HCT116 (cell line): ENCODE data around the gene MORF4L1. TPM values are rescaled to one million over a fixed set of nuclear protein-coding genes. Genes with fewer than 3 reads are reported as not detected.

ENCODE experiments used
- ATAC-seq: fragments of 200-7000 bp; cut with Tn5 transposase; 2 replicates; pipeline ENCODE4 v1.9.1; 2020; ENCODE audit warnings: mild to moderate bottlenecking, moderate library complexity
- BruUV-seq: library from RNA; stranded (reverse); fragments of 400-500 nt; replicated peaks from 2 replicates; lab custom pipeline; 2021; lab: Mats Ljungman, UMichigan
- CTCF ChIA-PET: fragments of 300-600 bp; sonication (Branson Sonifier 250); formaldehyde crosslinking; loops from one replicate; lab custom pipeline; 2021; ENCODE audit warnings: antibody characterized with exemption; lab: Charles Lee
- POLR2A ChIA-PET: fragments of 300-600, 350-600 bp; sonication (Branson Sonifier 250); formaldehyde crosslinking; loops from one replicate; lab custom pipeline; 2021; ENCODE audit warnings: antibody characterized with exemption; lab: Charles Lee
- RAD21 ChIA-PET, 2 experiments: fragments of 300-600 bp; sonication (Branson Sonifier 250); formaldehyde crosslinking; loops; one replicate each; lab custom pipeline; 2023; ENCODE audit warnings: low total read pairs in 2 of 2; ENCODE audit not compliant: uncharacterized antibody in 2 of 2, unreplicated experiment in 2 of 2, low non-redundant PET in 1 of 2; lab: Charles Lee
- DNase-seq: peaks from one replicate; pipeline ENCODE4 v3.0.0-alpha.2; 2010; ENCODE audit warnings: low read depth, low spot score
- H2AFZ ChIP-seq: fragments of 200-600 bp; shearing (Covaris generic), sonication (generic); 2 replicates; pipeline ENCODE4 v1.6.1; 2017; ENCODE audit warnings: low read depth, mixed run types, mixed read lengths, antibody characterized with exemption, low read length; ENCODE audit not compliant: poor library complexity, severe bottlenecking
- H3K27ac ChIP-seq: 2 replicates; pipeline ENCODE4 v1.5.1; 2012; ENCODE audit warnings: low read depth, low read length
- H3K27me3 ChIP-seq: fragments of 200-600 bp; sonication (generic); 2 replicates; pipeline ENCODE4 v1.6.1; 2016; ENCODE audit warnings: mixed run types, low read length, mixed read lengths; ENCODE audit not compliant: insufficient read depth
- H3K36me3 ChIP-seq, 2 experiments: fragments of 200-500 bp in 1 of 2; fragments of 200-600 bp in 1 of 2; sonication (Bioruptor generic) in 1 of 2; sonication (generic) in 1 of 2; 2 replicates each; pipeline versions ENCODE4 v1.5.1 to v1.6.1; 2014 to 2016; ENCODE audit warnings: low read length in 2 of 2, inconsistent platforms in 1 of 2, mixed read lengths in 1 of 2, mixed run types in 1 of 2; ENCODE audit not compliant: insufficient read depth in 2 of 2, control insufficient read depth in 1 of 2
- H3K4me1 ChIP-seq, 2 experiments: fragments of 200-600 bp in 1 of 2; sonication (generic) in 1 of 2; 2 replicates each; pipeline versions ENCODE4 v1.5.1 to v1.6.1; 2012 to 2017; ENCODE audit warnings: low read length in 2 of 2, inconsistent platforms in 1 of 2, mild to moderate bottlenecking in 1 of 2, mixed read lengths in 1 of 2, mixed run types in 1 of 2, moderate library complexity in 1 of 2; ENCODE audit not compliant: insufficient read depth in 2 of 2, control insufficient read depth in 1 of 2
- H3K4me2 ChIP-seq: fragments of 200-600 bp; sonication (generic); 2 replicates; pipeline ENCODE4 v1.6.1; 2017; ENCODE audit warnings: mixed run types, low read length, mixed read lengths
- H3K4me3 ChIP-seq, 2 experiments: fragments of 200-600 bp in 1 of 2; sonication (generic) in 1 of 2; replicated peaks in 1 of 2; 2 replicates each; pipeline ENCODE4 v1.5.1; 2011 to 2016; ENCODE audit warnings: low read length in 2 of 2, control low read depth in 1 of 2, low read depth in 1 of 2, mild to moderate bottlenecking in 1 of 2, mixed read lengths in 1 of 2, mixed run types in 1 of 2
- H3K79me2 ChIP-seq: fragments of 200-600 bp; sonication (generic); 2 replicates; pipeline ENCODE4 v1.6.1; 2017; ENCODE audit warnings: mild to moderate bottlenecking, mixed run types, low read length, moderate library complexity, mixed read lengths; ENCODE audit not compliant: insufficient read depth
- H3K9ac ChIP-seq: fragments of 200-600 bp; sonication (generic); 2 replicates; pipeline ENCODE4 v1.6.1; 2016; ENCODE audit warnings: low read length, mixed read lengths
- H3K9me2 ChIP-seq: fragments of 200-600 bp; sonication (generic), shearing (Covaris generic); 2 replicates; pipeline ENCODE4 v1.6.1; 2017; ENCODE audit warnings: mixed run types, mild to moderate bottlenecking, moderate library complexity; ENCODE audit not compliant: insufficient read depth
- H3K9me3 ChIP-seq, 2 experiments: fragments of 200-500 bp in 1 of 2; fragments of 200-600 bp in 1 of 2; sonication (Bioruptor generic) in 1 of 2; sonication (generic) in 1 of 2; 2 replicates each; pipeline ENCODE4 v1.6.1; 2014 to 2017; ENCODE audit warnings: low read length in 2 of 2, mixed read lengths in 2 of 2, inconsistent platforms in 1 of 2, low read depth in 1 of 2, mild to moderate bottlenecking in 1 of 2, mixed run types in 1 of 2, moderate library complexity in 1 of 2; ENCODE audit not compliant: control insufficient read depth in 1 of 2, insufficient read depth in 1 of 2
- H4K20me1 ChIP-seq: fragments of 200-600 bp; sonication (generic), shearing (Covaris generic); 2 replicates; pipeline ENCODE4 v1.6.1; 2017; ENCODE audit warnings: mixed run types, mild to moderate bottlenecking, moderate library complexity; ENCODE audit not compliant: insufficient read depth
- ATF3 ChIP-seq: IDR thresholded peaks from 2 replicates; pipeline ENCODE4 v1.6.1; 2012
- CTCF ChIP-seq, 3 experiments: fragments of 200-600 bp in 1 of 3; sonication (generic) in 1 of 3; IDR thresholded peaks in 2 of 3; conservative IDR thresholded peaks in 1 of 3; 2 replicates each; pipeline ENCODE4 v1.5.1; 2012 to 2017; ENCODE audit warnings: low read depth in 2 of 3, low read length in 2 of 3, antibody characterized with exemption in 1 of 3, borderline replicate concordance in 1 of 3, control low read depth in 1 of 3, mild to moderate bottlenecking in 1 of 3, mixed read lengths in 1 of 3, mixed run types in 1 of 3, moderate library complexity in 1 of 3; ENCODE audit not compliant: insufficient read depth in 1 of 3
- EGR1 ChIP-seq: IDR thresholded peaks from 2 replicates; pipeline ENCODE4 v1.6.1; 2012; ENCODE audit warnings: low read depth
- ELF1 ChIP-seq: IDR thresholded peaks from 2 replicates; pipeline ENCODE4 v1.6.1; 2012; ENCODE audit warnings: low read depth, borderline replicate concordance
- EZH2phosphoT487 ChIP-seq: fragments of 200-600 bp; IDR thresholded peaks from 2 replicates; pipeline ENCODE4 v1.6.1; 2018; ENCODE audit warnings: antibody characterized with exemption, borderline replicate concordance
- JUND ChIP-seq: IDR thresholded peaks from 2 replicates; pipeline ENCODE4 v1.6.1; 2012
- RAD21 ChIP-seq: IDR thresholded peaks from 2 replicates; pipeline ENCODE4 v1.6.1; 2012; ENCODE audit warnings: low read depth, mild to moderate bottlenecking
- REST ChIP-seq: IDR thresholded peaks from 2 replicates; pipeline ENCODE4 v1.6.1; 2012; ENCODE audit warnings: low read depth
- SIN3A ChIP-seq: IDR thresholded peaks from 2 replicates; pipeline ENCODE4 v1.6.1; 2012; ENCODE audit warnings: low read depth
- TCF7L2 ChIP-seq: IDR thresholded peaks from 2 replicates; pipeline ENCODE4 v1.7.0; 2011; ENCODE audit warnings: borderline replicate concordance, inconsistent platforms; ENCODE audit not compliant: insufficient read depth, insufficient read length; ENCODE audit errors: extremely low read depth
- intact Hi-C: fragments of 100-400 bp; cut with micrococcal nuclease; formaldehyde crosslinking; loops from 2 replicates; pipeline ENCODE4 v1.10.0; 2022
- total RNA-seq: library from RNA; stranded (reverse); gene quantifications from one replicate; pipeline ENCODE4 v1.2.1, GENCODE V29; 2021; ENCODE audit not compliant: unreplicated experiment

The MORF4L1 gene
- total RNA-seq, 1 experiment from 2014 or later = 273 TPM

- Histone ChIP-seq H3K9ac (no peak overlapping the region), H3K9me2 (no peaks in the 10 kb centered on the region), H3K4me3 (no peak overlapping the region), H3K79me2 (no peaks in the 10 kb centered on the region), H3K4me2 (no peak overlapping the region), H4K20me1 (no peaks in the 10 kb centered on the region), H3K27me3 (no peaks in the 10 kb centered on the region), H3K9me3 (no peaks in the 10 kb centered on the region), H3K27ac (no peak overlapping the region), H2AFZ (no peak overlapping the region), H3K4me1 (peaks cover 0 to 6% of the 10 kb centered on the region in 2 experiments; a peak in 2 of 4 replicates), H3K36me3 (no peaks in the 10 kb centered on the region)
- intact Hi-C loops = no loop called here
- RAD21 ChIA-PET = no interaction called here
- POLR2A ChIA-PET = interaction anchor here (0.7 kb wide), 1 partner anchor 95 kb away, joined by 3 read pairs; no protein-coding TSS in a partner anchor
- BruUV-seq = no TSS peak
- DNase-seq (no peak), ATAC-seq (no peak)
- TF ChIP-seq CTCF (IDR thresholded peaks at IDR 0.05 in 2 of 3, conservative IDR thresholded peaks at IDR 0.05 in 1 of 3; ENCODE audit: borderline replicate concordance in 1 of 3, insufficient read depth in 1 of 3, low read depth in 2 of 3, low read length in 2 of 3) (no peak), JUND (no peak), RAD21 (no peak), ELF1 (no peak)
- CTCF ChIA-PET = no interaction called here
Observed at GRCh38 chr15:78854833-78855372, 17.8 kb upstream of the MORF4L1 start.

- Histone ChIP-seq H3K4me3 (no peak overlapping the region), H3K9me2 (no peaks in the 10 kb centered on the region), H2AFZ (no peak overlapping the region), H4K20me1 (no peaks in the 10 kb centered on the region), H3K9me3 (no peaks in the 10 kb centered on the region), H3K27ac (no peak overlapping the region), H3K4me1 (peaks cover 0 to 8% of the 10 kb centered on the region in 2 experiments; a peak in 2 of 4 replicates), H3K27me3 (no peaks in the 10 kb centered on the region), H3K79me2 (no peaks in the 10 kb centered on the region), H3K9ac (no peak overlapping the region), H3K4me2 (no peak overlapping the region), H3K36me3 (no peaks in the 10 kb centered on the region)
- BruUV-seq = no TSS peak
- ChIA-PET CTCF (no interaction called here), RAD21 (no interaction called here), POLR2A (interaction anchor here (0.7 kb wide), 1 partner anchor 96 kb away, joined by 3 read pairs; no protein-coding TSS in a partner anchor)
- DNase-seq (no peak), ATAC-seq (no peak)
- intact Hi-C loops = no loop called here
- no peak for TF ChIP-seq EZH2phosphoT487
- no peak for TF ChIP-seq ATF3
- TF ChIP-seq RAD21 = no peak
- TF ChIP-seq TCF7L2 = no peak
- TF ChIP-seq CTCF (IDR thresholded peaks at IDR 0.05 in 2 of 3, conservative IDR thresholded peaks at IDR 0.05 in 1 of 3; ENCODE audit: borderline replicate concordance in 1 of 3, insufficient read depth in 1 of 3, low read depth in 2 of 3, low read length in 2 of 3) = no peak
- TF ChIP-seq EGR1 = no peak
- TF ChIP-seq ELF1 = no peak
- TF ChIP-seq REST = no peak
- TF ChIP-seq SIN3A = no peak
Observed at GRCh38 chr15:78855746-78856145, 16.9 kb upstream of the MORF4L1 start.
